ENCODE measurements around the gene SIPA1L3.

DNA sequence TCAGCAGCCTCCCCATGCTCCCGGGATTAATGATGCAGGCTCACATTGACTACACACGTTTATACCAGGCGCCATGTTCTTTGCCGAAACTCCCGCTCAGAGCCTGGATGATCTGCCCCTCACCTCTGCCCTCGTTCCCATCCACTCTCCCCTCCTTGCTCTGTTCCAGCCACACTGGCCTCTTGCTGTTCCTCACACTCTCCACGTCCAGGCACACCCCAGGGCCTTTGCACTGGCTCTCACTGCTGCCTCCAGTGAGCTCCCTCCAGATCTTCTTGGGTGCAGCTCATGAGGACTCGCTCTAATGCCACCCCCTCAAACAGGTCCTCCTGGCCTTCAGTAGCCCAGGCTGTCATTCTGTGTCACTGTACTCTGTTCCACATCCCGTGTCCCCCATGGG lies 277.8 kb downstream of the SIPA1L3 start:
- TF ChIP-seq, protein P1, sequence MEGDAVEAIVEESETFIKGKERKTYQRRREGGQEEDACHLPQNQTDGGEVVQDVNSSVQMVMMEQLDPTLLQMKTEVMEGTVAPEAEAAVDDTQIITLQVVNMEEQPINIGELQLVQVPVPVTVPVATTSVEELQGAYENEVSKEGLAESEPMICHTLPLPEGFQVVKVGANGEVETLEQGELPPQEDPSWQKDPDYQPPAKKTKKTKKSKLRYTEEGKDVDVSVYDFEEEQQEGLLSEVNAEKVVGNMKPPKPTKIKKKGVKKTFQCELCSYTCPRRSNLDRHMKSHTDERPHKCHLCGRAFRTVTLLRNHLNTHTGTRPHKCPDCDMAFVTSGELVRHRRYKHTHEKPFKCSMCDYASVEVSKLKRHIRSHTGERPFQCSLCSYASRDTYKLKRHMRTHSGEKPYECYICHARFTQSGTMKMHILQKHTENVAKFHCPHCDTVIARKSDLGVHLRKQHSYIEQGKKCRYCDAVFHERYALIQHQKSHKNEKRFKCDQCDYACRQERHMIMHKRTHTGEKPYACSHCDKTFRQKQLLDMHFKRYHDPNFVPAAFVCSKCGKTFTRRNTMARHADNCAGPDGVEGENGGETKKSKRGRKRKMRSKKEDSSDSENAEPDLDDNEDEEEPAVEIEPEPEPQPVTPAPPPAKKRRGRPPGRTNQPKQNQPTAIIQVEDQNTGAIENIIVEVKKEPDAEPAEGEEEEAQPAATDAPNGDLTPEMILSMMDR (IDR thresholded peaks at IDR 0.05), result no peak
- no peak for TF ChIP-seq POLR2A (IDR thresholded peaks at IDR 0.05)

Measured in heart left ventricle (tissue), 13 donors.